Activated T-cell treated with anti-CD3 and anti-CD28 coated beads for 4 hours (primary cell): Measurements from ENCODE around the gene RASIP1.

Experiments
- DNase-seq: peaks from one replicate; pipeline ENCODE4 v3.0.0-alpha.2; 2020

The RASIP1 gene

DNA sequence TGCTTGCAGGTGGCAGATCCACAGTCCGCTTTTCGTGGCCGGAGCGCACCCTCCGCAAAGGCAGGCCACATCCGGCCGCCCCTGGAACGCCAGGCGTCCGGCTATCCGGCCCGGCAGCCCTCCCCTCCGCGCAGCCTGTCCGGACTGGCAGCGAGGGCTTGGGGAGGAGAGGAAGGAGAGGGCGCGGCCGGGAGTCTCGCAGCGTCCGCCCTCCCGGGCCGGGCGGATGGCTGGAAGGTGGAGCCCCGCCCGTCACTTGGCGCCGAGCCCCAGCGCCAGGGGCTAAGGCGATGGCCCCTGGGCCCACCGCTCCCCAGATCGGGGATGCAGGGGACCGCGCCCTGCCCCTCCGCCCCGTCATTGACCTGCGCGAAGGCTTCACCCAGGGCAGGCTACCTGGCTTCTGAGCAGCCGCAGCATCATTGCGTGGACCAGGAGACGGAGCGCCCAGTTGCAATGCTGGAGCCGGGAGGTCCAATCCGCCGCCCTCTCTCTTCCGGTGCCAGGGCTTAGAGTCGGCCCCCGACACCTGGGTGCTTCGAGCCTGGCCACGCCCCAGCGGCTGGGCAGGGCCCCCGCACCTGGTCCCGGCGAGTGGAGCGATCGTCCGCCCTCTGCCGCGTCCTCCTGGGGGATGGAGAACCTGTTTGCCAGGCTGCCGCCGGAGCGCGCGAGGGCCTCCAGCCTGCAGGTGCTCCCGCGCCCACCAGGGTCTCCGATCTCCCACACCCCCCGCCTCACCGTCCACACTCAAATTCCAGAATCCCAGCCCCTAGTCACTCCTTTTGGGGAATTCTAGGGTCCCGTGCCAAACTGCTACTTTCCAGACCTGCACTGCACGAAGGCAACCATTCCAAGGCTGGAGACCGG lies 12.3 kb upstream of the RASIP1 start, which contains the start of gene FUT1:
Gene FUT1 (minus strand): TSS at position 146 of the 870 bp plus-strand sequence. CDS start 1,360 bp downstream, outside the sequence.
- DNase-seq, result no peak

DNA sequence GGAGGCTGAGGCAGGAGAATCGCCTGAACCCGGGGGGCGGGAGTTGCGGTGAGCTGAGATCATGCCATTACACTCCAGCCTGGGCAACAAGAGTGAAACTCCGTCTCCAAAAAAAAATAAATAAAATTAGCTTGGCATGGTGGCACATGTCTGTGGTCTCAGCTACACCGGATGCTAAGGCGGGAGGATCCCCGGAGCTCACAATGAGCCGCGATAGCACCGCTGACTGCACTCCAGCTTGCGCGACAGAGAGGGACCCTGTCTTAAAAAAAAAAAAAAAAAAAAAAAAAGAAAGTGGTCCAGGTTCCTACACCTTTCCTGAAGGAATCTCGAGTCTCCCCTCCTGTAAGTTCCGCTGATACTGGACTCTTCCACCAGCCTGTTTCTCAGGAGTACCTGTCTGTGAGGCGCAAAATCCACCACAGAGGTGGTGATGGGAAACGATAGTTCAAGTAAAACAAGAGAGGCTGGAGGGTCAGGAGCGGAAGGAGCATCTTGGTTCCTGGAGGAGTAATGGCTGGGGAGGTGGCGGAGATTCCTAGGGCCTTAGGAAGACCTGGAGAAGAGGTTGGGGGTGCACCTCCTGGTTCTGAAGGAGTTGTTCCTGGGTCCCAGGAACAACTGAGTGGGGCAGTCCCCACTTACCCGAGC lies 11.6 kb upstream of the RASIP1 start:
- no peak for DNase-seq

DNA sequence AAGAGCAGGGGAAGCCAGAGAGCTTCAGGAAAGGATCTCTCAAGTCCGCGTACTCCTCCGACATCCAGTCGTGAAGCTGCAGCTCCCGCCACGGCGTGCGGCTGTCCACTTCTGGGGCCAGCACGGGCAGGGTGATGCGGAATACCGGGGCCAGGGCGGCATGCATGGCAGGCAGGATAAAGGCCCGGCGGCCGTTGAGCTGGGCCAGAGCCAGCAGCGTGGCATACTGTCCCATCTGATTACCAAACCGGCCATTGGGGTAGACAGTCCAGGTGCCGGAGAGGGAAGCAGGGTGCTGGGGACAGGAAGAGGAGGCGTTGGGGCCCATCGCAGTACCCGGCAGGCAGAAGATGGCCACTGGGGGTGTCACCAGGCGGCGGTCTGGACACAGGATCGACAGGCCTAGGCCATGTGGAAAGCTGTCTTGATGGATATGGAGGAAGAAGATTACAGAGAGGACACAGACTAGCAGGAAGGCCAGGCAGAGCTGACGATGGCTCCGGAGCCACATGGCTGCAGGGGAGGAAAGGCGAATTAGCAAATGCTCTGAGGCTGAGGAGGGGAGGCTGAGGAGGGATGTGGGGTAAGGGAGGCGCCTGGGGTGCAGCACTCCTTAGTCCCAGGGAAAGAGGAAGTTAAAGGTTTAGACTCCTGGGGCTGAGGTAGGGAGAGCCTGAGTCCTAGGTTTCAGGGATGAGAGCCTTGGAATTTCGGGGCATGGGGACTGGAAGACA lies 10.5 kb upstream of the RASIP1 start:
- no peak for DNase-seq

DNA sequence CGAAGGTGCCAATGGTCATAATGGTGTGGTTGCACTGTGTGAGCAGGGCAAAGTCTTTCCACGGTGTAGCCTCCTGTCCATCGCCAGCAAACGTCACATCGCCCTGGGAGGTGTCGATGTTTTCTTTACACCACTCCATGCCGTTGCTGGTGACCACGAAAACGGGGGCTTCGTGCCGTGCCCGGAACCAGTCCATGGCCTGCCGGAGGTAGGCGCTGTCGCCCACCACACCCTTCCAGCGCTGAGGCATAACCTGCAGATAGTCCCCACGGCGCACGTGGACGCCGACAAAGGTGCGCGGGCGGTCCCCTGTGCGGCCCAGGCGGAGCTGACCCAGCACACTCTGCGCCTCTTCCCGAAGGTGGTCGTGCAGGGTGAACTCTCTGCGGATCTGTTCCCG lies 9.9 kb upstream of the RASIP1 start:
- DNase-seq, result no peak

DNA sequence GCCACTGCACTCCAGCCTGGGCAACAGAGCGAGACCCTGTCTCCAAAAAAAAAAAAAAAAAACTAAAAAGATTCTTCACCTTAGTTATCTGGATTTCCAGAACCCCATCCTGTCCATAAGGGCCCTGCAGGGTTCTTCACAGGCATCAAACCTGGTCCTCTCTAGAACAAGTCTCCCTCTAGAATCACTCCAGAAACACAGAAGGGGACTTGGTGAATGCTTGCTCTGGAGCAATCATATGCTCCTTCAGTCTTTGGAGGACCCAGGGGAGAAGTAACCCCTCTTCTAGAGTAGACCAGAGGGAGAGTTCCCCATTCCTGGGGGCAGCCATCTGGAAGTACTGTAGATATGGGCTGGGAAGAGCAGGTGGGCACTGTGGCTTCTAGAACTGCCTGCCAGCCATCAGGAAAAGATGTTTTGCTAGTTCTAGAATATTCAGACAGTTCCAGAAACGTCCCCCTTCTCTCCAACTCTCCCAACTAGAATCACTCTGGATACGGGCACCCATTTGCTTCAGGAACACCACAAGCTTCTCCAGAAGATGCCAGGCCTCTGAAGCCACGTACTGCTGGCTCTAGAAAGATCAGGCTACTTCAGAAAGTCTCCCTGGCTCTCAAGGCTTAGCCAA lies 9.3 kb upstream of the RASIP1 start:
- no peak for DNase-seq

DNA sequence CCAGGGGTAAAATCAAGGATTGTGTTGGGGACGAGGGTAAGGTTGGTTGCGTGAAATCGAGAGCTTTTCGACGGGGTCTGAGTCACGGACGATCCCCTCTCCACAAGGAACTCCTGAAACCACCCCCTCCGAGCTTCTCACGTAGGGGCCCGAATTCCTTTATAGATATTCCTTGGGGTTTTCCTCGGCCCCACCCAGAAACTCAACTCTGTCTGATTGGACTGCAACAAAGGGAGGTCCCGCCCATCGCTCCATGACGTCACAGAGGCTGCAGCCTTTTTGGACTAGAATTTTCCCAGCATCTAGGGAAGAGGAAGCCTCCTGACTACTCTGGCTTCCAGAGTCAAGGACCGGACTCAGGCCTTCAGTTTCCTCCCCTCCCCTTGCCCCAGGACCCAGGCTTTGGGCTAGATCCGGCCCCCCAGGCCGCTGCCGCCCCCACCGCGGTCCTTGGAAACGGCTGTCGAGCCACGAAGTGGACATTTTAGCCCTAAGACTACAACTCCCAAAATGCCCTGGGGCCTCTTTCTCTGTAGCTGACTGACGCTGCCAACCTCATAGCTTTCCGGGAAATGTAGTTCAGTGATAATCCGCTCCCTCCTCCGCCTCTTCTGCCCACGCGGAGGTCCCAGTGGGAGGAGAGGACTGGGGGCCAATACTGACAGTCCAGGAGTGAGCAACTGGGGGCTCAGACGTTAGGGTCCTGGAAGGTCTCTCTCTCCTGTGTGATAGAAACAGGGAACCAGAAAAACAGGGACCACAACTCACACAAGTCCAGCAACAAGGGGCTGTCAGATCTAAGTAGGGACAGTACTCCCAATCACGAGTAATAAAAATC lies 6.5 kb upstream of the RASIP1 start, which contains the start of gene IZUMO1:
Gene IZUMO1 (minus strand): TSS at position 172 of the 838 bp plus-strand sequence. CDS start 1,050 bp downstream, outside the sequence.
- DNase-seq, result peak; percentile 23

DNA sequence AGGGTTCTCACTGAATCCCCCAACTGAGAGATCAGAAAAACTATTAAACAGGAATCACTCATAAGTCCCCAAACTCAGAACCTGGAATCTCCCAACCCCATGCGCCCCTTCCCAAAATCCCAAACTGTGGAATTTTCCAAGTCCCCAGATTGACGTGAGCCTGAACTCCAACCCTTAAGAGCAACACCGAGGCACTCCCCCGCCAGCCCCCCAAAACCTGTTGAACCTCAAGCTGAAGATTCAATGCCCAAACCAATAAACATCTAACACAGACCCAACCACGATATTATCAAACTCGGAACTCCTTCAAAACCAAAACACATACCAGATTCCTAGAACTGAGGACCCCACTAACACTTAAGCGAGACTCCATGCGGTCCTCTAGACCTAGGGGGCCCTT lies 5.7 kb upstream of the RASIP1 start:
- DNase-seq, result no peak

DNA sequence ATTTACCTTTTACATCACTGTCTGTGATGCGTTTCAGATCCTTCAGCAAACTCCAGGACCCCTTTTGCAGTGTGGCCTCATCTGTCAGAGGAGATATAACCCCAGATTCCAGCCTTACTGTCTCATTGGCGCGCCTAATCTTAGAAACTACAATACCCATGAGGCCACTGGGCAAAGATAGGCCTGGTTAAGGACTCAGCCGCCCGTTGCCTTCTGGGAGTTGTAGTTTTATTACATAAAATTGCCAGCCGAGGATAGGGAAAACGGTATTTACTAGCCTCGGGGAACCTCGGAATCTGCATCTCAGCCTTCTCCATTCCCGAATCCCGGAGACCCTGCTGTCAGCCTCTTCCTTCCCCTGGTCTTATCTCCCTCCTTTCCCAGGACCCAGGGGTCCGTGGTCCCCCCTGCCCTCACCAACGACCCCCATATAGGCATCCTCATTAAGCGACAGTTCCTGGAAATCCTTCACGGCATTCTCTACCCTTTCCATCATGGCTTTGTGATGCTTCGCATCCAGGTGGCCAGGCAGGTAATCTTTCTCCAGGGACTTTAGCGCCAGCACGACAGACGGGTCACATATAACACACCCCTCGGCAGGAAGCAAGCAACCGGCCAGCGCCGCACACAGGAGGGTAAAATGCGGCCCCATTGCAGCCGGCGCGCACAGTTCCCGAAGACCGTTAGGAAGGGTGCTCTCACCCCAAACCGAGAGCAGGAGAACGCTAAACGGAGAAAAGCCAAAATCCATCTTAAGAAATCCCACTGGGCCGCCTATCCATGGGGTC lies 5.0 kb upstream of the RASIP1 start:
- peak; percentile 25 for DNase-seq

DNA sequence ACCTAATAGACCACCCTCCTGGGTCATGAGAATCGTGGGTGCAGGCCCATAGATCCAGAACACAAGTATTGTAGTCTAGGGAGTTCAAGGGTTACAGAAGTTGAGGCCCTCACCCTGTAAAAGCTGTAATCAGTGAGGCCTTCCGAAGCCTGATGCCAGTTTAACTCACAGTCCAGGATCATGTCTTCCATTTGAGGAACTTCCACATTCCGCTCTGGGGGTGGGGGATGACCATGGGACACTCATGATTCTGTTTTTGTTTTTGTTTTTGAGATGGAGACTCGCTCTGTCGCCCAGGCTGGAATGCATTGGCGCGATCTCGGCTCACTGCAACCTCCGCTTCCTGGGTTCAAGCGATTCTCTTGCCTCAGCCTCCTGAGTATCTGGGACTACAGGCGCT lies 1.7 kb upstream of the RASIP1 start:
- DNase-seq, result no peak

DNA sequence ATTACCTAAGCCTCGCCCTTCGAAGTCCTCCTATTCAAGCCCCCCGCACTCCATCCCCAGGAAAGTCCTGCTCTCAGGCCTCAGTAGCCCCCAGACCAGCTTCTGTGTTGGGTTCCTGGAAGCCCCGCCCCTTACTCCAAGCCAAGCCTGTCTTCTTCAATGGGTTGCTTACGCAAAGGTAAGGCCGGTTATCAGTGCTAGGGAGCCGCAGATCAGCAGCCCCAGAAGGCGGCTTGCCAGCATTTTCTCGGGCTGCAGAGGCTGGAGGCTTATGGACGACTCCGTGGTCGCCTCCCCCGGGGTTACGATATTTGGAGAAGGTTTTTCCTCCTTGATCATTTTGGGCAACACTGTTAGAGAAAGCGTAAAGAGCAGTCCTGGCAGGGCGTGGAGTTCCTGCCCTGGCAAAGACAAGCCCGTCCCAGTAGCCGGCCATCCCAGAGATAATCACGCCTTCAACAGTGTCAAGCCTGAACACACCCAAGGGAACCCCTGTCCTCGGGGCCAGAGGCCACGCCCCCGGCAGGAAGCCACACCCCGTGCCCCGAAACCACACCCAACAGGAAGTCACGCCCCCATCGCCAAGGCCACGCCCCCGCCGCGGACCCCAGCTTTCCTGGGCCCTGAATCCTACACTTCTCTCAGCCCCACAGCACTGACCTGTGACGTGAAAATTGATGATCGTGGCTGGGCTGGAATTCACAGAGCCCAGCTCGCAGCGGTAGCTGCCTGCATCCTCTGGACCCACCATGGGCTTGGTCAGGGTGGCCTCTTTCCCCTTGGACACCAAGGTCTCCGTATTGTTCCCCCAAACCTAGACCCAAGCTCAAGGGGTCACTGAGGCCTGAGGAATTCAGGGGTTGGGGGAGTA lies 954 bp upstream of the RASIP1 start:
- no peak for DNase-seq

DNA sequence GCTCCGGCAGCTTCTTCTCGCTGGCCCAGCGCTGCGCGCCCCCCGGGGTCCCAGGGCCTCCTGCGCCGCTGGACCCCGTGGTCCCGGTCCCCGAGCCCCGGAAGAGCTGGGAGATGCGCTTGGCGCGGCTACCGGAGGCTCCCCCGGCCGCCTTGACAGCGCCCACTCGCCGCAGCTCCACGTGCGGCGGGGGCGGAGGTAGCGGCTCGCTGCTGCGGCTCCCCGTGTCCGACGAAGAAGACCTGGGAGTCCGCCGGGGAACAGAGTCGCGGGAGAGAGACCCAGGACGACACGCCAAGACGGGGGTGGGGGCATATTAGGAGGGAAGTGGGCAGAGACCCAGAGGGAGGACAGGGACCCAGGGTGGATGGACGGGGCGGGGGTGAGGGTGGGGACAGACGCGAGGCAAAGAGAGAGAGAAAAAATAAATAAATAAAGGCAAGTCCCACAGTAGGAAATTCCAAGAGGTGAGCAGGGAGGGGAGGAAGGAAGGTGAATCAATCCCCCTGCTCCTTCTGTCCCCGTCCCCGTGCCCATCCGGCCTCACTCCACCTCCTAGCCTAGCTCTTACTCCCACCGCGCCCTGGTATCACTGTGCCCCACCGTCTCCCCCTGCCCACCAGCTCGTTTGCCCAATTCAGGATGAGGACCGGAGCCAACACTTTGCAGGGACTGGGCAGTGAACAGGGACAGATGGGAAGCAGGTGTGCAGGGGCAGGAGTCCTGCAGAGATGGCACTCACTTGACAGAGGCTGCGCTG lies 826 bp downstream of the RASIP1 start:
- DNase-seq, result no peak

DNA sequence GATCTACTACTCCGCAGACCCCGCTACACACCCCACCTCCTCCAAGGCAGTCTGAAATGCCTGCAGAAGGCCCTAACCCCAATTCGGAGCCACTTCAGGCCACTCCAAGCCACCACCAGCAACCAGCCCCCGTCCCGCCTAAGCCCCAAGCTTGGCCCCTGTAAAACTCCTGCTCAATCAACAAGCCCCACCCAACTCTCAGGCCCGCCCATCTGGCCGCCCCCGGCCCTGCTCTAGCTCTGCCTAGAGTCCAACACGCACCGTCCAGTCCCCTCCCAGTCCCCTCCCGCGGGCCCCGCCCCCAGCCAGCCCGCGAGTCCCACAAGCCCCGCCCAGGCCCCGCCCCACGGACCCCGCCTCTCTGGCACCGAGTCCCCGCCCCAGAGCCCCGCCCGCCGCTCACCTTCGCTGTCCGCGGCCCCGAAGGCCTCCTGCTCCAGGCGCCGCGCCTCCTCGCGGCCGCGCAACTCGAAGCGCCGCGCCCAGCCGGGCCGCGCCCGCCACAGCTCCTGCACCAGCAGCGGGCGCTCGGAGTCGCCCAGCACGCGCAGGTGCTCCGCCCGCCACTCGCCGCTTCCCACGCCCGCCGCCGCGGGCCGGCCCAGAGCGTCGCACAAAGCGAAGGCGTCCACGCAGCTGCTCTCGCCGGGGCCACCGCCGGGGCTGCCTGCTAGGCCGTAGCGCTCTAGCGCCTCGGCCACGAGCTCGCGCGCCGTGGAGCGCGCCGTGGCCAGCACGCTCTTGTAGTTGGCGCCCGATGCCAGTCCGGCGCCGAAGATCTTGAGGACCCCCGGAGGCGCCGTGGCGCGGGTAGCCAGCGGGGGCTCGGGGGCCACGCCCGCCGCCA lies 1.6 kb downstream of the RASIP1 start:
- peak; percentile 88 for DNase-seq

DNA sequence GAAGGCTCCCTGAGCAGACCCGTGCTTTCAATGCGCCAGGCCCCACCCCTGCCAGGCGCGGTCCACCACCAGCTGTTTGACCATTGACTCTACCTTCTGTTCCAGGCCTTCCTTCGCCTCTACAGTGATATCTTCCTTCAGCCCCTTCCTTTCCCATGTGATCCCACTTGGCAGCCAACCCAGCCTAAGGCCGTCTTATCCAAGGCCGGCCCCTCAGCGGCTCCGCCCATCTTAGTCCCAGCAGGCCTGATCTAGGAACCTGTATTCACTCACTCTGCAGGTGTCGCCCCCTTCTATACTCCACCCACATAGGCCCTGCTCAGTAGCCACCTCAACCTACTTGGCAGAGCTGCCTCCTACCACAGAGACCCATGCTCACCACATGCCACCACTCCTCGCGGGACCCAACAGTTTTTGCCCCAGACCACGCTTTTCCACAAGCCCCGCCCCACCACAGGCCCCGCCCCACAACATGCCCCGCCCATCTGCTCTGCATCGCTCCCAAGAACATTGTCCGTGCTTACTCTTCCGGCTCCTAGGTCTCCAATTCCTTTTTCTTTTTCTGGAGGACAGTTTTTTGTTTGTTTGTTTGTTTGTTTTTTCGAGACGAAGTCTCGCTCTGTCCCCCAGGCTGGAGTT lies 2.9 kb downstream of the RASIP1 start:
- no peak for DNase-seq

DNA sequence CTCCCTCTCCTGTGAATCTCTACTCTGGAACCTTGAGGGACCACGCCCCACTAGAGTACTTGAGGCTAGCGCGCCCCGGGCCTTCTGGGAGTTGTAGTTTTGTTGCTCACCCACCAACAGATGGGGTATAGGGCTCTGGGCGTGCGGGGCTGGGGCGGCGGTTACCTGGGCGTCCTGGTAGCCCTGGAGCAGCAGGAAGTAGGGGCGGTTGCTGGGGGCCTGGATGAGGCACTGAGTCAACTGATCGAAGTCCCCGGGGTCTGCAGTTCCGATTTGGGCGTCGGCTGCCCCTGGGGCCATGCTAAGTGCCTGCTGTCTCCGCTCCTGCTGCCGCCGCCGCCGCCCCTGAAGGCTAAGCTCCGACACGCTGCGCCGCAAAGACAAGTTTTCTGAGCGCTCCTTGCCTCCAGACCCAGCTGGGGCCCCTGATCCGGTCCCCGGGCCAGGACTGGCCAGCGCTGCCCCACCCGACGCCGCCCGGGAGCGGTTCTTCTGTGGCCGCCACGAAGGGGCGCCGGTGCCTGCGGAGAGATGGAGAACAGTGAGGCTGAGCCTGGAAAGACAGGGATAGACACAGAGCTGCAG lies 5.3 kb downstream of the RASIP1 start:
- no peak for DNase-seq

DNA sequence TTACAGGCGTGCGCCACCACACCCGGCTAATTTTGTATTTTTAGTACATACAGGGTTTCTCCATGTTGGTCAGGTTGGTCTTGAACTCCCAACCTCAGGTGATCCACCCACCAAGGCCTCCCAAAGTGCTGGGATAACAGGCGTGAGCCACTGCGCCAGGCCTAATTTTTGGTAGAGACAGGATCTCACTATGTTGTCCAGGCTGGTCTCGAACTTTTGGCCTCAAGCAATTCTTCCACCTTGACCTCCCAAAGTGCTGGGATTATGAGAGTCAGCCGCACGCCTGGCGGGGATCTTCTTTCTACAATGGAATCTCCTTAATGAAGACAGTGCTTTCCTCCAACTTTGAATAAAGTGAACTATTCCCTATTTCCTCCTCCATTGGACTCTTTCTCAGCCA lies 5.8 kb downstream of the RASIP1 start:
- DNase-seq, result no peak

DNA sequence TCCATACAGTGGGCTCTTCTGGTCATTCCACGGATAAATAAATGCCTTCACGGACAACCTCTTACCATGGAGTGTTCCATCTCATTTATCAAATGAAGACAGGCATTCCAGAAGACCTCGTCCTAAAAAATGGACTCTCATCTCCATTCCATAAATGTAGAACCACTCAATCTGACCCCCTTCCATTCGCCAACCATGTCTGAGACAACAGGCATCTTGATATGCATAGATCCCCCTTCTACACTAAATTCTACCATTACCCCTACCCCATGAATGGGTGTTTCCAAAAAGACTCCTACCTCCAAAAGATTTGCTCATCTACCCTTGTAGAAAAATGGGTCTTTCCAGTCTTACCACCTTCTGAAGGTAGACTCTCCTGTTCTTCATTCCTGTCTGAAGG lies 9.0 kb downstream of the RASIP1 start:
- DNase-seq, result no peak

DNA sequence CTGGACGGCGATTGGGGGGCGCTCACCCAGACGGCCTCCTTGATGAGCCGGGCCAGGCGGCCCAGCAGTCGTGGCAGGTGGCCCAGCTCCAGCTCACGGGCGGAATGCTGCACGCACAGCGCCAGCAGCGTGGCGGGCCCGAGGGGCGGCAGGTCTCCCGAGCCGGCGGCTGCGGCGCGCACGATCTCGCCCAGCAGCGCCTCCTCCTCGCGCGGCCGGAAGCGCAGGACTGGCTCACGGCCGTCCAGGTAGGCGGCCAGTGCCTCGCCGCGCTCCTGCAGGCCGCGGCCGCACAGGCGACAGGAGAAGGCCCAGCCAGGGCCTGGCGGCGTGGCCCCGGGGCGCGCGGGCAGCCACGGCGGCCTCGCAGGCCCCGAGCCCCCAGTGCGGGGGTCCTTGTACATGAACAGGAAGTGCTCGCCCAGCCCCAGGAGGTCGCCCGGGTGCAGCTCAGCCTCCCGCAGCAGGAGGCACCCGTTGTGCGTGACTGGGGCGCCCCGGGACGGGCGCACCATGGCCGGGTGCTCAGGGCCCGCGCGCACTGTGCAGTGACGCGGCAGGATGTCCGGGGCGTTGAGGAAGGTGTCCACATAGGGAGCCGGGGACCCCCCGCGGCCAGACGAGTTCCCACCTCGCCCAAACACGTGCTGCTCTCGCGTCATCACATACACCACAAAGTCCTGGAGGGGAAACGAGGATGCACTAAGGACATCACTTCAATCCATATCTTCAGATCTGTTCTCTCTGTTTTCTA lies 11.3 kb downstream of the RASIP1 start:
- DNase-seq, result no peak
